ENCODE results near the gene VWF. TPM values are rescaled to one million over a fixed set of nuclear protein-coding genes. Genes with fewer than 3 reads are reported as not detected.

The VWF gene
- total RNA-seq, 6 donors from 2014 or later: 292 to 543 (median 360) TPM

DNA sequence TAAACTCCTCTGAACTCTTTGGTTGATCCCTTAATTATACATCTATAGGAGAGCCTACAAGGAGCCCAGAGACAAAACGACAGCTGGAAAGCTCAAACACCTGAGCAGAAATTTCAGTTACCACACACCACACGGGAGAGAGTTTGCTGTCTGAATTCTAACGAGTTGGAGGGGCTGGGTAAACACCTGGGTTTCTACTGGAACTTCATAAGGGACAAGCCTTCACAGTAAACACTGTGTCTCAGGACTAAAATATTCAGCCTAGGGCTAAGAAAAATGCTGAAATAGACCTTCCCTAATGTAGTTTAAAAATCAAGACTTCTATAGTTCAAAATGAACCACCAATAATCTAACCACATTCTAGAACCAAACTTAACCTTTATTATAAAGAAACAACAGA is 169.8 kb downstream of the VWF start:
- Histone ChIP-seq H3K4me3 (no peak overlapping the region), H3K36me3 (peaks cover 0 to 49% (median 4%) of the 10 kb centered on the region in 4 donors), H3K4me1 (no peaks in the 10 kb centered on the region), H3K27me3 (no peaks in the 10 kb centered on the region), H3K27ac (no peak overlapping the region), H3K9me3 (no peaks in the 10 kb centered on the region)
- DNase-seq (no peak), ATAC-seq (ENCODE audit: low FRiP score in 2 of 2) (no peak)
- TF ChIP-seq, protein P1, sequence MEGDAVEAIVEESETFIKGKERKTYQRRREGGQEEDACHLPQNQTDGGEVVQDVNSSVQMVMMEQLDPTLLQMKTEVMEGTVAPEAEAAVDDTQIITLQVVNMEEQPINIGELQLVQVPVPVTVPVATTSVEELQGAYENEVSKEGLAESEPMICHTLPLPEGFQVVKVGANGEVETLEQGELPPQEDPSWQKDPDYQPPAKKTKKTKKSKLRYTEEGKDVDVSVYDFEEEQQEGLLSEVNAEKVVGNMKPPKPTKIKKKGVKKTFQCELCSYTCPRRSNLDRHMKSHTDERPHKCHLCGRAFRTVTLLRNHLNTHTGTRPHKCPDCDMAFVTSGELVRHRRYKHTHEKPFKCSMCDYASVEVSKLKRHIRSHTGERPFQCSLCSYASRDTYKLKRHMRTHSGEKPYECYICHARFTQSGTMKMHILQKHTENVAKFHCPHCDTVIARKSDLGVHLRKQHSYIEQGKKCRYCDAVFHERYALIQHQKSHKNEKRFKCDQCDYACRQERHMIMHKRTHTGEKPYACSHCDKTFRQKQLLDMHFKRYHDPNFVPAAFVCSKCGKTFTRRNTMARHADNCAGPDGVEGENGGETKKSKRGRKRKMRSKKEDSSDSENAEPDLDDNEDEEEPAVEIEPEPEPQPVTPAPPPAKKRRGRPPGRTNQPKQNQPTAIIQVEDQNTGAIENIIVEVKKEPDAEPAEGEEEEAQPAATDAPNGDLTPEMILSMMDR (IDR thresholded peaks at IDR 0.05): no peak
- TF ChIP-seq POLR2AphosphoS5 (IDR thresholded peaks at IDR 0.05) (no peak), POLR2A (IDR thresholded peaks at IDR 0.05) (no peak), EP300 (IDR thresholded peaks at IDR 0.05) (no peak)
- 37 to 58% methylated on average over 3 of the region's 3 CpGs for WGBS, 2 donors

DNA sequence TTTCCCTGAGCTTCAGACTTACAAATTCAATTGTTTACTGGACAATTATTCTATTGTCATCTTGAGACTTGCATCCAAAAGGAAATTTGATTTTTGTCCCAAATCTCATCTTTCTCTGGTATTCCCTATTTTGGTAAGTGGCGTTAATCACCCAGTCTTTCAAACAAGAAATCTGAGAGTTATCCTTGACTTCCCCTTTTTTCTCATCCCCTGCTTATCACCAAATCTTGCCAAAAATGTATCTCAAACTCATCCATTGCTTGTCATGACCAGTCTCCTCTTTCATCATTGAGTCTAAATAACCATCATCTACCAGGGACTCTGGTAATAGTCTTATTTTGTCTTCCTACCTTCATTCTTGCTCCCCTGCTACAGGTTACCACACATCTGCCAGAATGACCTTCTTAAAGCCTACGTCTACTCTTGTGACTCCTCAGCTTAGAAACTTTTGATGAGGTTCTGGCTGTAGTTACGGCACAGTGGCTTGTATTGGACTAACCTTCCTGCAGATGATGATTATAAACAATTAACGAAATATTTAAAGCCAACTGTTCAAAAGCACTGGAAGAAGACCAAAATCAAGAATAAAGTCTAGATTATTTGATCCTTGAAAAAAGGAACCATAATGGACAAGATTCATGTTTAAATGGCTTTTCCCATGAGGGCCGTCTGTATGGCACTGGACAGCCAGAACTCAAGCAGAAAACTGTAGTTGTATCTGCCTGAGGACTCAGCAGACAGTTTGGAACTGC is 170.5 kb downstream of the VWF start:
- TF ChIP-seq EP300 (IDR thresholded peaks at IDR 0.05) (no peak), POLR2A (IDR thresholded peaks at IDR 0.05) (no peak), POLR2AphosphoS5 (IDR thresholded peaks at IDR 0.05) (no peak)
- TF ChIP-seq, protein P1 (IDR thresholded peaks at IDR 0.05): no peak
- WGBS, 2 donors: 77 to 80% methylated on average over 5 of the region's 5 CpGs

DNA sequence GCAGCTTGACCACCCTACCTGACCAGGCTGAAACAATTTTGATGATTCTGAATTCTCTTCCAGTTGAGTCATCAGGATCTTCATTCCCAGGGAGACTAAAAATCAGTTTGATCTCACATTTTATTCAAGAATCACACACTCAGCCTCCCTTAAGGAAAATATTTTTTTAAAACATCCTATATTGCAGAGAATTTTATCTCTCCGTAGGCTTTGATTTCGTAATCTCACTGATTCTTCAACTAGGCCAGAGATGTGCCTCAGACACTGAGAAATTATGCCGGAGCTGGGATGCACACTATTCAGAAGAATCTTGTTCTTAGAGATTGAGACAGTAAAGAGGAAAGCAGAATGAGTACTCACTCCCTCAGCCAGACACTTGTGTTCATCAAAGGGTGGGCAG is 172.4 kb downstream of the VWF start:
- Histone ChIP-seq H3K27ac (no peak overlapping the region), H3K9me3 (no peaks in the 10 kb centered on the region), H3K36me3 (peaks cover 0 to 70% (median 6%) of the 10 kb centered on the region in 4 donors), H3K4me3 (no peak overlapping the region), H3K27me3 (no peaks in the 10 kb centered on the region), H3K4me1 (no peaks in the 10 kb centered on the region)
- no peak for ATAC-seq (ENCODE audit: low FRiP score in 2 of 2)
- no peak for DNase-seq
- TF ChIP-seq POLR2AphosphoS5 (IDR thresholded peaks at IDR 0.05): no peak
- no peak for TF ChIP-seq EP300 (IDR thresholded peaks at IDR 0.05)
- TF ChIP-seq, protein P1 (IDR thresholded peaks at IDR 0.05): no peak
- no peak for TF ChIP-seq POLR2A (IDR thresholded peaks at IDR 0.05)
- WGBS, 2 donors: 82 to 87% methylated on average over 3 of the region's 3 CpGs

More for the DNA sequence above, 170.5 kb downstream of the VWF start:
- Histone ChIP-seq H3K27ac (no peak overlapping the region), H3K36me3 (peaks cover 0 to 56% (median 4%) of the 10 kb centered on the region in 4 donors), H3K4me3 (no peak overlapping the region), H3K27me3 (no peaks in the 10 kb centered on the region), H3K4me1 (no peaks in the 10 kb centered on the region), H3K9me3 (no peaks in the 10 kb centered on the region)
- no peak for ATAC-seq (ENCODE audit: low FRiP score in 2 of 2)
- DNase-seq: no peak

DNA sequence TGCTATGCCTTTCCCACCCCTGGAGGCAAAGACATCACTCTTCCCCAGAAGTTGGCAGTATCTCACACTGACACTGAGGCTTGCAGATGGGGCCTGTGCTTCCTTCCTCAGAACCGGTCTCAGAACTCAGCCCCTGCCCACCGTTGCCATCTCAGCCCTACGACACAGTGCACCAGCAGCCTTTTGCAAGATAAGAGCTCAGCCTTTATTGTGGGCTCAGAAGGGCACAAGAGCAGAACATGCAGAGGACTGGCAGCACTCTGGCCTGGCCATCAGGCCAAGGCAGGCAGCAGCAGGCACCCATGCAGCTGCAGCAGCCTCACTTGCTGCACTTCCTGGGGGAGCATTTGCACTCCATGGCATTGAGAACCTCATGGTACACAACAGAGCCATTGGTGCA is 175.8 kb downstream of the VWF start:
- Histone ChIP-seq H3K4me1 (peaks cover 0 to 11% (median 6%) of the 10 kb centered on the region in 4 donors), H3K27ac (no peak overlapping the region), H3K4me3 (no peak overlapping the region), H3K9me3 (no peaks in the 10 kb centered on the region), H3K27me3 (peaks cover 0 to 15% (median 4%) of the 10 kb centered on the region in 4 donors), H3K36me3 (peaks cover 0 to 93% (median 7%) of the 10 kb centered on the region in 4 donors)
- 50 to 69% methylated on average over 1 to 3 of the region's 3 CpGs for WGBS, 2 donors
- no peak for ATAC-seq (ENCODE audit: low FRiP score in 2 of 2)
- TF ChIP-seq, protein P1 (IDR thresholded peaks at IDR 0.05): no peak
- TF ChIP-seq EP300 (IDR thresholded peaks at IDR 0.05): no peak
- no peak for TF ChIP-seq POLR2AphosphoS5 (IDR thresholded peaks at IDR 0.05)
- no peak for TF ChIP-seq POLR2A (IDR thresholded peaks at IDR 0.05)
- DNase-seq: no peak

All from upper lobe of left lung (tissue), 6 donors.